ENCODE measurements around the gene MRPL36. TPM values are rescaled to one million over a fixed set of nuclear protein-coding genes. Genes with fewer than 3 reads are reported as not detected.

The MRPL36 gene
- total RNA-seq, 2 experiments from 2014 or later, result 41.5 to 46.9 TPM

GRCh38 chr5:1764606-1764960 is 35.1 kb downstream of the MRPL36 start:
- H3K4me3 Mint-ChIP-seq, result no peak overlapping the region
- ChIA-PET POLR2A (no interaction called here), CTCF (interaction anchor here (0.5 to 1.7 kb wide), 2 partner anchors 19 to 38 kb away, joined by 3 to 7 read pairs; no protein-coding TSS in a partner anchor)
- H3K9me3 Mint-ChIP-seq, result no peaks in the 10 kb centered on the region
- H3K36me3 Mint-ChIP-seq (ENCODE audit: low read depth), result no peaks in the 10 kb centered on the region
- peaks cover 5% of the 10 kb centered on the region for H3K4me1 Mint-ChIP-seq
- no peak overlapping the region for H3K27ac Mint-ChIP-seq
- no peak for DNase-seq
- peaks cover 6% of the 10 kb centered on the region for H3K27me3 Mint-ChIP-seq

- CTCF ChIA-PET, result interaction anchor here (0.5 to 1.7 kb wide), 2 partner anchors 19 to 39 kb away, joined by 3 to 7 read pairs; no protein-coding TSS in a partner anchor
These were observed 35.6 kb downstream of the MRPL36 start for GRCh38 chr5:1763960-1764605.

DNA sequence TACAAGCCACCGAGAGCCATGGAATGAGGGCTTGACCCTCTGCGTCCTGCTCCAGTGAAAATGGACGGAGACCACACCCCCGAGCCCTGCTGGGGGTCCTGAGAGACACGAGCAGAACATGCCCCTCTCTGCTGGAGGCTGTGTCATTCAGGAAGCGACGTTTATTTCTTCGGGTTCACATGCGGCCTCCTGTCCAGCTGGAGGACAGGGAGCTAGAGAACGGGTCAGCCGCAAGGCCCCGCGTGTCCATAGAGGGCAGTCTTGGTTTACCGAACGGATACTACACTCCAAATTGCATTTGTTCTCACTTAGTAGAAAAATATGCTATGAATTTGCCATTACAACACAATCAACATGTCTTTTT is 36.1 kb downstream of the MRPL36 start:
- POLR2A ChIA-PET, result no interaction called here
- peak; percentile 49 for DNase-seq

More at GRCh38 chr5:1763960-1764605, 35.6 kb downstream of the MRPL36 start:
- Mint-ChIP-seq H3K27ac (no peak overlapping the region), H3K4me3 (no peak overlapping the region), H3K9me3 (no peaks in the 10 kb centered on the region), H3K4me1 (peaks cover 5% of the 10 kb centered on the region), H3K27me3 (peaks cover 6% of the 10 kb centered on the region), H3K36me3 (ENCODE audit: low read depth) (no peaks in the 10 kb centered on the region)
- no peak for DNase-seq
- POLR2A ChIA-PET, result no interaction called here

DNA sequence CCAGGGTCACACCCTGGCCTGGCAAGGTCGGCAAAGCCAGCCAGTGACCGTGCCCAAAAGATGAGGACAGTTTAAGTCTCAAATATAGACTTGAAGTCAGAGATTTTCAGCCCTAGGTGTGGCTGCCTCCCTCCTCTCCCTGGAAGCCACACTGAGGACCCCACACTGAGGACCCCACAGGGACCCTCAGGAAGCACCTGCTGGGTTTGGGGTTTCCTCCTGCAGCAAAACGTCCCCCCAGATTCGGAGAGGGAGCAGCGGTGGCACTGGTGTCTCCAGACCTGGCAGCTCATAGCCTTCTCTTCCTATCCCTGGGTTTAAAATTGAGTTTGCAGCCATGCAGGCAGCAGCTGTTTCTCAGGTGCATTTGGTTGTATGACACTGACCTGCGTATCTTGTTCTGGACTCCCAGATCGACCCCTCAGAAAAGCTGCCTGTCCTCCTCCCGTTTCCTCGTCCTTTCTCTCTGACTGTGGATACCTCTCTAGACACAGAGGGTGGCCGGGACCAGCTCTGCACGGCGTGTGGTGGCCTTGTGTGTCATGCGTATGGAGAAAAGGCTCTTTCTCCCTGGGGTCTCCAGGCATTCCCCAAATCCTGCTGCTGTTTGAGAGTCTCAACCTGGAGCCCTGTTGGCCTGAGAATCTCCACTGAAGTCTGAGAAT is 36.6 kb downstream of the MRPL36 start:
- Mint-ChIP-seq H3K4me1 (peaks cover 5% of the 10 kb centered on the region), H3K9me3 (peaks cover 7% of the 10 kb centered on the region), H3K36me3 (ENCODE audit: low read depth) (no peaks in the 10 kb centered on the region), H3K4me3 (no peak overlapping the region), H3K27ac (no peak overlapping the region), H3K27me3 (peaks cover 9% of the 10 kb centered on the region)
- POLR2A ChIA-PET, result no interaction called here
- no peak for DNase-seq
- CTCF ChIA-PET, result interaction anchor here (0.7 to 1.7 kb wide), 2 partner anchors 40 to 65 kb away, joined by 3 to 7 read pairs; no protein-coding TSS in a partner anchor

More for the DNA sequence above, 36.1 kb downstream of the MRPL36 start:
- peaks cover 8% of the 10 kb centered on the region for H3K27me3 Mint-ChIP-seq
- H3K36me3 Mint-ChIP-seq (ENCODE audit: low read depth), result no peaks in the 10 kb centered on the region
- H3K9me3 Mint-ChIP-seq, result peaks cover 1% of the 10 kb centered on the region
- H3K4me3 Mint-ChIP-seq, result no peak overlapping the region
- H3K27ac Mint-ChIP-seq, result no peak overlapping the region
- peaks cover 5% of the 10 kb centered on the region for H3K4me1 Mint-ChIP-seq
- CTCF ChIA-PET, result interaction anchor here (0.7 to 1.7 kb wide), 2 partner anchors 39 to 64 kb away, joined by 3 to 7 read pairs; no protein-coding TSS in a partner anchor

DNA sequence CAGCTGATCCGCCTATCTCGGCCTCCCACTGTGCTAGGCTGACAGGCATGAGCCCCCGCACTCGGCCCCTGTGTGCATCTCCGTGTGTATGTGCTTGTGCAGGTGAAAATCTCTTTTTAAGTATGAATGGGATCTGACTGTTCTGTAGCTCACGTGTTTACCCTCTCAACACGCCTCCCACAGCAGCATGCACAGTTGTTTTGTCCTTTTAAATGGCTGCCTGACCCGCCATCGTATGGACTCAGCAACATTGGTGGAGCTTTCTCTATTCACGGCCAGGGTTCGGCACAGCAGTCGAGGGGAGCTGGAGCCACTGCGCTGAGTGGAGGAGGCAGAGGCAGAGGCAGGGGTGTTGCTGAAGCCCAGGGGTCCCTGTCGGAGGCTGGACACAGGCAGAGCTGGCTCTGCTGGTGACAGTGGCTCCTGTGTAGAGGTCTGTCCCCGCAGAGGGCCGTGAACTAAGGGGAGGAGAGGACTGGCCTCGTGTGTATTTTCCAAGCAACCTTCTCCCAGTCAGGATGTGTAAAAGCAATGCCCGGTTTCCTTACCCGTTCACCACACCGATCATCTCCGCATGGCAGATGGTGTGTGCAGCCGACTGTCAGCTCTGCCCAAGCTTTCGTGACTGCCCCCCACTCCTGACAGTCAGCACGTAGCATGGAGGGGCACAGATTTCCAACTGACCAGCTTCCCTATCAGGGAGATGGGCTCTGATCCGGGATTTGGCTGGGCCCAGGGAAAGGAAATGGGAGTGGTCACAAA is 37.3 kb downstream of the MRPL36 start:
- H3K9me3 Mint-ChIP-seq, result peaks cover 7% of the 10 kb centered on the region
- no peaks in the 10 kb centered on the region for H3K36me3 Mint-ChIP-seq (ENCODE audit: low read depth)
- peaks cover 9% of the 10 kb centered on the region for H3K27me3 Mint-ChIP-seq
- ChIA-PET CTCF (no interaction called here), POLR2A (no interaction called here)
- H3K27ac Mint-ChIP-seq, result no peak overlapping the region
- DNase-seq, result no peak
- peaks cover 5% of the 10 kb centered on the region for H3K4me1 Mint-ChIP-seq
- no peak overlapping the region for H3K4me3 Mint-ChIP-seq

GRCh38 chr5:1761453-1761755 is 38.2 kb downstream of the MRPL36 start:
- Mint-ChIP-seq H3K4me1 (peaks cover 5% of the 10 kb centered on the region), H3K36me3 (ENCODE audit: low read depth) (no peaks in the 10 kb centered on the region), H3K4me3 (no peak overlapping the region), H3K27me3 (peaks cover 9% of the 10 kb centered on the region), H3K9me3 (peaks cover 7% of the 10 kb centered on the region), H3K27ac (no peak overlapping the region)
- ChIA-PET POLR2A (no interaction called here), CTCF (interaction anchor here (0.6 kb wide), 1 partner anchor 10 kb away, joined by 3 read pairs; no protein-coding TSS in a partner anchor)
- DNase-seq, result no peak

GRCh38 chr5:1760656-1761452 is 38.8 kb downstream of the MRPL36 start:
- H3K27me3 Mint-ChIP-seq, result peaks cover 9% of the 10 kb centered on the region
- no peaks in the 10 kb centered on the region for H3K36me3 Mint-ChIP-seq (ENCODE audit: low read depth)
- peaks cover 7% of the 10 kb centered on the region for H3K9me3 Mint-ChIP-seq
- DNase-seq, result no peak
- ChIA-PET POLR2A (no interaction called here), CTCF (interaction anchor here (0.6 kb wide), 1 partner anchor 10 kb away, joined by 3 read pairs; no protein-coding TSS in a partner anchor)
- H3K4me1 Mint-ChIP-seq, result peaks cover 3% of the 10 kb centered on the region
- no peak overlapping the region for H3K27ac Mint-ChIP-seq
- H3K4me3 Mint-ChIP-seq, result no peak overlapping the region

DNA sequence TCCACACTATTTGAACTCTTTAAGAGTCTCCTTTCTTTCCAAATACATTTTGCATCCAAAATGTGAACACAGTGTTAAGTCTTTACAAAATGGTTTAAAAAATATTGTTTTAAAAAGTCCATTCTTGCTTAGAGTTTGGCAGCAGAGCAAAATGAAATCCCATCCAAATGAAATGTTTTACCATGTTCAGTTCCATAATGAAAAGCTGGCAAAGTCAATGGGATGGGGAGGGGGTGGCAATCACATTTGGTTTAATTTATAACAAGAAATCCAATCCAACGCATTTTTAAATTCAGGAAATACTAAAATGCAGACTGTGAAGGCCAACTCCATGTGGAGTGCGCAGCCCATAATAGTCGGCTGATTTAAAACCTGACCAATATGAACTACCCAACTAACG is 39.4 kb downstream of the MRPL36 start:
- Mint-ChIP-seq H3K27me3 (peaks cover 9% of the 10 kb centered on the region), H3K9me3 (peaks cover 7% of the 10 kb centered on the region), H3K36me3 (ENCODE audit: low read depth) (no peaks in the 10 kb centered on the region), H3K4me1 (no peaks in the 10 kb centered on the region), H3K4me3 (no peak overlapping the region), H3K27ac (no peak overlapping the region)
- CTCF ChIA-PET, result no interaction called here
- POLR2A ChIA-PET, result no interaction called here
- DNase-seq, result no peak

DNA sequence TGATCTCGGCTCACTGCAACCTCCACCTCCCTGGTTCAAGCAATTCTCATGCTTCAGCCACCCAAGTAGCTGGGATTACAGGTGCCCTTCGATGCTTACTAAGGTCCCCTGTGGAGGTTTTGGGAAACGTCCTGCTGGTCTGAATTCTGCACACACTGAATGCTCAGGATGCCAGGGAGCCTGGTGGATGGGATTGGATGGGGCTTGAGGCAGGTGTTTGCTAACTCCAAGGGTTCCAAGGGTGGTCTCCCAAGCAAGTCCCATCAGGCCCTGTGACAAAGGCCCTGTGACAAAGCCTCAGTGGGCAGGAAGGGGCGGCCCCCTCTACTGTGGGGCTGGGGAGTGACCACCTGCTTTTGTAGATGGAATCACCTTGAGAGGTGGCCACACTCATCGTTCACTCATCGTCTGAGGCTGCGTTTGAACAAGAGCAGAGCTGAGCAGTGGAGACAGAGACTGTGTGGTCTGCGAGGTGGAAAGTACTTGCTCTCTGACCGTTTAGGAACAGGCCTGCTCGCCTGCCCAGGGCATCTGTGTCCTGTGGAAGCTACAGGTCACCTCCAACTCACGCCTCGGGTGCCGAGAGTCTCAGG is 40.2 kb downstream of the MRPL36 start:
- Mint-ChIP-seq H3K27ac (no peak overlapping the region), H3K36me3 (ENCODE audit: low read depth) (no peaks in the 10 kb centered on the region), H3K4me3 (no peak overlapping the region), H3K27me3 (peaks cover 7% of the 10 kb centered on the region), H3K9me3 (peaks cover 7% of the 10 kb centered on the region), H3K4me1 (no peaks in the 10 kb centered on the region)
- POLR2A ChIA-PET, result no interaction called here
- CTCF ChIA-PET, result interaction anchor here (0.8 kb wide), 1 partner anchor 14 kb away, joined by 3 read pairs; no protein-coding TSS in a partner anchor
- no peak for DNase-seq

GRCh38 chr5:1758574-1758973 is 41.1 kb downstream of the MRPL36 start:
- ChIA-PET POLR2A (no interaction called here), CTCF (no interaction called here)
- Mint-ChIP-seq H3K4me3 (no peak overlapping the region), H3K9me3 (peaks cover 7% of the 10 kb centered on the region), H3K4me1 (no peaks in the 10 kb centered on the region), H3K36me3 (ENCODE audit: low read depth) (no peaks in the 10 kb centered on the region), H3K27ac (no peak overlapping the region), H3K27me3 (peaks cover 4% of the 10 kb centered on the region)
- no peak for DNase-seq

GRCh38 chr5:1757511-1757910 is 42.1 kb downstream of the MRPL36 start:
- Mint-ChIP-seq H3K4me3 (no peak overlapping the region), H3K27me3 (peaks cover 3% of the 10 kb centered on the region), H3K9me3 (peaks cover 7% of the 10 kb centered on the region), H3K4me1 (no peaks in the 10 kb centered on the region), H3K27ac (no peak overlapping the region), H3K36me3 (ENCODE audit: low read depth) (no peaks in the 10 kb centered on the region)
- no peak for DNase-seq
- ChIA-PET POLR2A (no interaction called here), CTCF (interaction anchor here (0.7 kb wide), 1 partner anchor 19 kb away, joined by 3 read pairs; no protein-coding TSS in a partner anchor)

DNA sequence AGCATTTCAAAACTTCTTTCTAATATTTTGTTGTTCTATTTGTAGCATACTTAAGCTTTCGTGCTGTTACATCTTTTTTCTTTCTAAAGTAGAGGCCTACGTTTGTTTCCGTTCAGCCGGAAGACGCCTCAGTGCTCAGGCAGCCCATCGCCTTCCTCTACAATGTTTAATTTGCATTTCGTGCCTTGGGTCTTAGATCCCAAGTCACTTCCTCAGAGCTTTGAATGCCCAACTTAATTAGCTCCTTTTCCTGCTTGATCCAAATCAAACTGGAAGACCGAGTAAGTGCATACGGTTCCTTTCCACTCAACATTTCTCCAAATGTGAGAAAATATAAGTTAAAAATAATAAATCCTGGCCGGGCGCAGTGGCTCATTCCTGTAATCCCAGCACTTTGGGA is 43.2 kb downstream of the MRPL36 start:
- H3K4me3 Mint-ChIP-seq, result no peak overlapping the region
- ChIA-PET POLR2A (no interaction called here), CTCF (no interaction called here)
- H3K27me3 Mint-ChIP-seq, result peaks cover 3% of the 10 kb centered on the region
- no peak for DNase-seq
- peaks cover 7% of the 10 kb centered on the region for H3K9me3 Mint-ChIP-seq
- no peaks in the 10 kb centered on the region for H3K4me1 Mint-ChIP-seq
- H3K27ac Mint-ChIP-seq, result no peak overlapping the region
- H3K36me3 Mint-ChIP-seq (ENCODE audit: low read depth), result no peaks in the 10 kb centered on the region

Measured in activated CD4-positive, alpha-beta T cell treated with anti-CD3 and anti-CD28 coated beads, Interleukin-2, amount 10 ng/mL, durations not matched to agents 7 days and 5 days (primary cell).